Endothelial cell of umbilical vein (primary cell): Measurements from ENCODE around the gene NPLOC4. TPM values are rescaled to one million over a fixed set of nuclear protein-coding genes. Genes with fewer than 3 reads are reported as not detected.
A peak's percentile ranks its signal among the peaks of the same experiment; 100 is the strongest.

Experiments used
- BruUV-seq: library from RNA; stranded (reverse); fragments of 400-500 nt; replicated peaks from 2 replicates; lab custom pipeline; 2021; lab: Mats Ljungman, UMichigan
- CTCF ChIA-PET: fragments of 300-600, 350-600 bp; sonication (Branson Sonifier 250); formaldehyde crosslinking; loops from one replicate; lab custom pipeline; 2021; ENCODE audit warnings: antibody characterized with exemption, inconsistent platforms; lab: Charles Lee
- POLR2A ChIA-PET: fragments of 300-600, 350-600 bp; sonication (Branson Sonifier 250); formaldehyde crosslinking; loops from one replicate; lab custom pipeline; 2021; ENCODE audit warnings: antibody characterized with exemption, inconsistent platforms; lab: Charles Lee
- DNase-seq: peaks from one replicate; pipeline ENCODE4 v3.0.0-alpha.2; 2011; ENCODE audit warnings: low read depth, low spot score
- FAIRE-seq: peaks from 2 replicates; lab custom pipeline; 2011; peaks lifted over from hg19 to GRCh38; lab: Jason Lieb, UNC
- H2AFZ ChIP-seq: 2 replicates; pipeline ENCODE4 v1.6.0; 2012; ENCODE audit warnings: low read depth, low read length, control low read depth, inconsistent platforms
- H3K27ac ChIP-seq: 2 replicates; pipeline ENCODE4 v1.5.1; 2011; ENCODE audit warnings: low read depth, mild to moderate bottlenecking, control low read depth, low read length, moderate library complexity; ENCODE audit not compliant: insufficient read depth
- H3K27me3 ChIP-seq, 2 experiments: 2 replicates each; pipeline versions ENCODE4 v1.6.0 to v1.6.1; 2011; ENCODE audit warnings: low read length in 2 of 2, mixed read lengths in 1 of 2; ENCODE audit not compliant: control insufficient read depth in 2 of 2, insufficient read depth in 2 of 2
- H3K36me3 ChIP-seq, 2 experiments: 2 replicates in 1 of 2; 3 replicates in 1 of 2; pipeline ENCODE4 v1.5.1; 2011; ENCODE audit warnings: low read length in 2 of 2, mild to moderate bottlenecking in 1 of 2, moderate library complexity in 1 of 2; ENCODE audit not compliant: control insufficient read depth in 2 of 2, insufficient read depth in 2 of 2; ENCODE audit errors: extremely low read depth in 1 of 2
- H3K4me1 ChIP-seq: 3 replicates; pipeline ENCODE4 v1.5.1; 2011; ENCODE audit warnings: mild to moderate bottlenecking, low read length; ENCODE audit not compliant: control insufficient read depth, insufficient read depth; ENCODE audit errors: extremely low read depth
- H3K4me2 ChIP-seq: 2 replicates; pipeline ENCODE4 v1.6.1; 2011; ENCODE audit warnings: low read length, control low read depth, mixed read lengths; ENCODE audit not compliant: insufficient read depth
- H3K4me3 ChIP-seq, 3 experiments: fragments of 200-600 bp in 1 of 3; sonication (generic), shearing (Covaris generic) in 1 of 3; replicated peaks in 1 of 3; 2 replicates each; pipeline ENCODE4 v1.5.1; 2011 to 2016; ENCODE audit warnings: control low read depth in 3 of 3, low read length in 3 of 3, mild to moderate bottlenecking in 2 of 3, inconsistent platforms in 1 of 3, low read depth in 1 of 3, moderate library complexity in 1 of 3; ENCODE audit not compliant: insufficient read depth in 1 of 3
- H3K79me2 ChIP-seq: 2 replicates; pipeline ENCODE4 v1.6.0; 2012; ENCODE audit warnings: low read length, inconsistent platforms; ENCODE audit not compliant: control insufficient read depth, insufficient read depth
- H3K9ac ChIP-seq: replicated peaks from 2 replicates; pipeline ENCODE3; 2011; ENCODE audit warnings: low read length, control low read depth; ENCODE audit not compliant: insufficient read depth; ENCODE audit errors: extremely low read depth
- H3K9me1 ChIP-seq: replicated peaks from 3 replicates; pipeline ENCODE4 v1.6.0; 2011; ENCODE audit warnings: mild to moderate bottlenecking, low read length; ENCODE audit not compliant: control insufficient read depth, insufficient read depth; ENCODE audit errors: extremely low read depth
- H3K9me3 ChIP-seq: replicated peaks from 2 replicates; pipeline ENCODE4 v1.5.1; 2012; ENCODE audit warnings: low read length, inconsistent platforms; ENCODE audit not compliant: control insufficient read depth, insufficient read depth
- H4K20me1 ChIP-seq: replicated peaks from 2 replicates; pipeline ENCODE3; 2011; ENCODE audit warnings: mild to moderate bottlenecking, low read length; ENCODE audit not compliant: control insufficient read depth, insufficient read depth; ENCODE audit errors: extremely low read depth
- FOS ChIP-seq: IDR thresholded peaks from 2 replicates; pipeline ENCODE4 v1.6.1; 2011; ENCODE audit warnings: mild to moderate bottlenecking, low read length, moderate library complexity, borderline replicate concordance; ENCODE audit not compliant: insufficient read depth
- GATA2 ChIP-seq: IDR thresholded peaks from 2 replicates; pipeline ENCODE4 v1.7.0; 2011; ENCODE audit warnings: low read depth, mild to moderate bottlenecking, moderate library complexity, mixed read lengths, low read length; ENCODE audit not compliant: insufficient read length, insufficient read depth
- JUN ChIP-seq: IDR thresholded peaks from 2 replicates; pipeline ENCODE4 v1.6.1; 2011; ENCODE audit warnings: borderline replicate concordance, low read depth; ENCODE audit not compliant: insufficient read length, insufficient read depth
- POLR2A ChIP-seq: IDR thresholded peaks from 2 replicates; pipeline ENCODE4 v1.6.1; 2012; ENCODE audit warnings: low read depth, mild to moderate bottlenecking, control low read depth, low read length
- POLR2AphosphoS5 ChIP-seq: IDR thresholded peaks from 2 replicates; pipeline ENCODE4 v1.6.1; 2012; ENCODE audit warnings: low read depth, mild to moderate bottlenecking, control low read depth, low read length, moderate library complexity; ENCODE audit not compliant: insufficient read depth
- dilution Hi-C: fragments of 300-500 bp; cut with MboI; formaldehyde crosslinking; loops from one replicate; pipeline ENCODE4 v1.15.0; 2019; ENCODE audit warnings: low sequenced_read_pairs; ENCODE audit not compliant: extremely low pct_ligation_motif_present
- intact Hi-C: fragments of 100-400 bp; cut with micrococcal nuclease; formaldehyde crosslinking; loops from one replicate; pipeline ENCODE4 v1.10.0; 2022
- polyA plus RNA-seq, 4 experiments: library from polyadenylated mRNA; depleted of rRNA in 3 of 4; stranded (reverse) in 3 of 4; unstranded in 1 of 4; fragments of >200 nt; gene quantifications; 2 replicates each; pipeline versions ENCODE4 v1.2.1 to v1.2.3, GENCODE V29; 2011 to 2012; ENCODE audit warnings: missing spikeins in 1 of 4
- total RNA-seq: library from RNA; stranded (reverse); gene quantifications from 2 replicates; pipeline ENCODE4 v1.2.3, GENCODE V29; 2021
- TF ChIP-seq, protein P1 (sequence below): IDR thresholded peaks from 2 replicates; pipeline ENCODE4 v1.6.1; 2011; ENCODE audit not compliant: insufficient read depth, insufficient read length
- TF ChIP-seq, protein P2 (sequence below), 2 donors: IDR thresholded peaks; 1 replicate in 1 of 2; 2 replicates in 1 of 2; pipeline ENCODE4 v1.5.1; 2011; ENCODE audit warnings: low read length in 2 of 2, mild to moderate bottlenecking in 2 of 2, moderate library complexity in 2 of 2, control low read depth in 1 of 2, inconsistent platforms in 1 of 2, low read depth in 1 of 2; ENCODE audit not compliant: insufficient read depth in 1 of 2; ENCODE audit errors: extremely low read depth in 1 of 2

Gene NPLOC4
- total and polyA plus RNA-seq, 2 donors (not counting 3 experiments of a cell fraction or from before 2014, with no cell fraction given) = 150 to 175 TPM

DNA sequence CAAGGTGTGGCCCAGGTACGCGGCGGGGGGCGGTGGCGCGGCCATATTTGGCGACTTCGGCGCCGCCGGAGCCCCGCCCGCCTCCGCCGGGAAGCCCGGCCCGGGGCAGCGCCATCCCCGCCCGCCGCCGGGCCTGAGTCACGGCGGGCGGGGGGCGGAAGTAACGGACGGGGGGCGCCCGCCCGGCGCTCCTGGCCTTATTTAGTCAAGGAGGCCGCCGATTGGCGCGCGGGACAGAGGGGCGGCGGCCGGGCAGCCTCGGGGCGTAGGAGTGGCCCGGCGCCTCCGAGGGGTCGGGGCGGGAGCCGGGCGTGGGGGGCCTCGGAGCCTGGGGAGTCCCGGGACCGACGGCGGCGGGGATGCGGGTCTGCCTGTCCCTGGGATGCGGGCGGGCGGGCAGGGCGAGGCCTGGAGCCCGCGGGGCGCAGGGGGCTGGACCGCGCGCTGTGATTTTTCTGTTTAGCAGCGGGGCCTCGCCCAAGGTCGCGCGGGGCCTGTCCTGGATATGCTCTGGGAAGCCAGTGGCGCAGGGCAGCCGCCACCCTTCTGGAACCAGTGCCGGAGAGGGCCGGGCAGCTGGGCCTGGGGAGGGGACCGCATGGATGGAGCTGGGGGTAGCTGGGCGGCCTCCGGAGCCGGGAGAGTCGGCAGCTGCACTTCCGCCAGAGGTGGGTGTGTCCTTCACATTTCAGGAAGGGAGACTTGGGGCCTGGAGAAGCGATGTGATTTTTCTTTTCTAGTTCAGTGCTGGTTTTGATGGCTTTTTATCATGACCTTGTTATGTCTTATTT, 122.0 kb downstream of the NPLOC4 start:
- peaks cover 35% of the 10 kb centered on the region for H3K4me1 ChIP-seq
- H4K20me1 ChIP-seq = peaks cover 2% of the 10 kb centered on the region
- peaks cover 5 to 17% of the 10 kb centered on the region in 2 experiments for H3K36me3 ChIP-seq
- H3K9ac ChIP-seq = peak overlapping the region; percentile 56
- intact Hi-C loops = loop anchor here (1.0 to 5.0 kb wide), 3 partner anchors 38 to 263 kb away; partner anchors contain the start of gene BAHCC1
- no peaks in the 10 kb centered on the region for H3K9me3 ChIP-seq
- H3K4me3 ChIP-seq = peak overlapping the region; percentile 55 to 84 (median 77)
- peak overlapping the region; percentile 3 for H2AFZ ChIP-seq
- DNase-seq = peak; percentile 55
- ChIA-PET POLR2A (interaction anchor here (0.6 kb wide), 1 partner anchor 8 kb away, joined by 4 read pairs; no protein-coding TSS in a partner anchor), CTCF (interaction anchor here (0.6 to 0.9 kb wide), 2 partner anchors 117 to 260 kb away, joined by 3 read pairs; no protein-coding TSS in a partner anchor)
- H3K4me2 ChIP-seq = peak overlapping the region; percentile 94
- peak; percentile 86 for FAIRE-seq
- TF ChIP-seq POLR2AphosphoS5 = peak; percentile 89
- TF ChIP-seq JUN = no peak
- TF ChIP-seq POLR2A = peak; percentile 75
- TF ChIP-seq FOS = peak; percentile 62
- no peak for TF ChIP-seq GATA2
- TF ChIP-seq, protein P1, sequence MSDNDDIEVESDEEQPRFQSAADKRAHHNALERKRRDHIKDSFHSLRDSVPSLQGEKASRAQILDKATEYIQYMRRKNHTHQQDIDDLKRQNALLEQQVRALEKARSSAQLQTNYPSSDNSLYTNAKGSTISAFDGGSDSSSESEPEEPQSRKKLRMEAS = no peak
- TF ChIP-seq, protein P2, sequence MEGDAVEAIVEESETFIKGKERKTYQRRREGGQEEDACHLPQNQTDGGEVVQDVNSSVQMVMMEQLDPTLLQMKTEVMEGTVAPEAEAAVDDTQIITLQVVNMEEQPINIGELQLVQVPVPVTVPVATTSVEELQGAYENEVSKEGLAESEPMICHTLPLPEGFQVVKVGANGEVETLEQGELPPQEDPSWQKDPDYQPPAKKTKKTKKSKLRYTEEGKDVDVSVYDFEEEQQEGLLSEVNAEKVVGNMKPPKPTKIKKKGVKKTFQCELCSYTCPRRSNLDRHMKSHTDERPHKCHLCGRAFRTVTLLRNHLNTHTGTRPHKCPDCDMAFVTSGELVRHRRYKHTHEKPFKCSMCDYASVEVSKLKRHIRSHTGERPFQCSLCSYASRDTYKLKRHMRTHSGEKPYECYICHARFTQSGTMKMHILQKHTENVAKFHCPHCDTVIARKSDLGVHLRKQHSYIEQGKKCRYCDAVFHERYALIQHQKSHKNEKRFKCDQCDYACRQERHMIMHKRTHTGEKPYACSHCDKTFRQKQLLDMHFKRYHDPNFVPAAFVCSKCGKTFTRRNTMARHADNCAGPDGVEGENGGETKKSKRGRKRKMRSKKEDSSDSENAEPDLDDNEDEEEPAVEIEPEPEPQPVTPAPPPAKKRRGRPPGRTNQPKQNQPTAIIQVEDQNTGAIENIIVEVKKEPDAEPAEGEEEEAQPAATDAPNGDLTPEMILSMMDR (IDR thresholded peaks at IDR 0.05; ENCODE audit: extremely low read depth in 1 of 2, insufficient read depth in 1 of 2, low read depth in 1 of 2, low read length in 2 of 2) = no peak
- H3K27ac ChIP-seq = peak overlapping the region; percentile 60
- no peaks in the 10 kb centered on the region for H3K9me1 ChIP-seq
- dilution Hi-C loops = no loop called here
- no TSS peak for BruUV-seq
- no peaks in the 10 kb centered on the region for H3K27me3 ChIP-seq
- peaks cover 51% of the 10 kb centered on the region for H3K79me2 ChIP-seq
